ENCODE data around the gene WDFY3. TPM values are rescaled to one million over a fixed set of nuclear protein-coding genes. Genes with fewer than 3 reads are reported as not detected.

WDFY3 gene
- total RNA-seq, 1 experiment from 2014 or later = 39.9 TPM

DNA sequence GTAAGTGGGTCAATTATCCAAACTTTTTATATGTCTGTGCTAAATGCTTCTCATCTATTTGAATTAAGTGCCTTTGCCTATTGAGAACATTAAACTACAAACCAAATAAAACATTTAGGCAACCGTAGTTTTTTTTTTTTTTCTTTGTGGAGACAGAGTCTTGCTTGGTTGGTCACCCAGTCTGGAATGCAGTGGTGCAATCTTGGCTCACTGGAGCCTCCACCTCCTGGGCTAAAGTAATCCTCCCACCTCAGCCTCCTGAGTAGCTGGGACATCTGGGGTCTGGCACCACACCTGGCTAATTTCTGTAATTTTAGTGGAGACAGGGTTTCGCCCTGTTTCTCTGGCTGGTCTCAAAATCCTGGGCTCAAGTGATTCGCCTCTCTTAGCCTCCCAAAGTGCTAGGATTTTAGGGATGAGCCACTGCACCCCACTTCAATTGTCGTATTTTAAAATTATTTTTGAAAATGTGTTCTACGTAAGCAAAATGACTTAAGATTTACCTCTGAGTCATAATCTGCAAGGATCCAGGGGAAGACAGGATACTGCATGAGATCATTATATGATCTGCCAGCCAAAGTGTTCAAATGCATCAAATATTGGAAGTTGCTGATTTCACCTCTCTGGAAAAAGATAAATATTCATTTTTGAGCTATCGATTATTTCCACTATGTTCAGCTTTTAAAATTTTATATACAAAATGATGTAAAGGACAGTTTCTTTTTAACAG lies 257.9 kb downstream of the WDFY3 start (continued):
- TF ChIP-seq, protein P1, sequence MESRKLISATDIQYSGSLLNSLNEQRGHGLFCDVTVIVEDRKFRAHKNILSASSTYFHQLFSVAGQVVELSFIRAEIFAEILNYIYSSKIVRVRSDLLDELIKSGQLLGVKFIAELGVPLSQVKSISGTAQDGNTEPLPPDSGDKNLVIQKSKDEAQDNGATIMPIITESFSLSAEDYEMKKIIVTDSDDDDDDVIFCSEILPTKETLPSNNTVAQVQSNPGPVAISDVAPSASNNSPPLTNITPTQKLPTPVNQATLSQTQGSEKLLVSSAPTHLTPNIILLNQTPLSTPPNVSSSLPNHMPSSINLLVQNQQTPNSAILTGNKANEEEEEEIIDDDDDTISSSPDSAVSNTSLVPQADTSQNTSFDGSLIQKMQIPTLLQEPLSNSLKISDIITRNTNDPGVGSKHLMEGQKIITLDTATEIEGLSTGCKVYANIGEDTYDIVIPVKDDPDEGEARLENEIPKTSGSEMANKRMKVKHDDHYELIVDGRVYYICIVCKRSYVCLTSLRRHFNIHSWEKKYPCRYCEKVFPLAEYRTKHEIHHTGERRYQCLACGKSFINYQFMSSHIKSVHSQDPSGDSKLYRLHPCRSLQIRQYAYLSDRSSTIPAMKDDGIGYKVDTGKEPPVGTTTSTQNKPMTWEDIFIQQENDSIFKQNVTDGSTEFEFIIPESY (IDR thresholded peaks at IDR 0.05; ENCODE audit: extremely low read depth, insufficient replicate concordance, low read length) = no peak
- TF ChIP-seq CBX3 (IDR thresholded peaks at IDR 0.05; ENCODE audit: low read depth) = no peak
- no peak for TF ChIP-seq EGR1 (IDR thresholded peaks at IDR 0.05; ENCODE audit: low read depth)
- no peak for TF ChIP-seq ATF3 (IDR thresholded peaks at IDR 0.05)
- TF ChIP-seq SIN3A (IDR thresholded peaks at IDR 0.05; ENCODE audit: low read depth) = no peak
- no peak for TF ChIP-seq FOSL1 (IDR thresholded peaks at IDR 0.05; ENCODE audit: low read depth)
- no peak for TF ChIP-seq ZNF274 (IDR thresholded peaks at IDR 0.05; ENCODE audit: low read depth, low read length)
- no peak for TF ChIP-seq CEBPB (IDR thresholded peaks at IDR 0.05; ENCODE audit: low read depth)
- TF ChIP-seq POLR2A (IDR thresholded peaks at IDR 0.05; ENCODE audit: borderline replicate concordance, extremely low read depth, insufficient read depth, insufficient read length) = no peak

- no peaks in the 10 kb centered on the region for H3K9me2 ChIP-seq (ENCODE audit: insufficient read depth)
- no peak overlapping the region for H3K9ac ChIP-seq (ENCODE audit: low read length)
- H3K4me3 ChIP-seq (replicated peaks in 1 of 2; ENCODE audit: low read depth in 1 of 2, low read length in 2 of 2) = no peak overlapping the region
- ATAC-seq (no peak), DNase-seq (ENCODE audit: low read depth, low spot score) (no peak)
- H3K79me2 ChIP-seq (ENCODE audit: insufficient read depth, low read length) = no peaks in the 10 kb centered on the region
- no peaks in the 10 kb centered on the region for H3K9me3 ChIP-seq (ENCODE audit: control insufficient read depth in 1 of 2, insufficient read depth in 1 of 2, low read depth in 1 of 2, low read length in 2 of 2)
- no TSS peak for BruUV-seq (replicated peaks)
- H2AFZ ChIP-seq (ENCODE audit: low read depth, low read length, poor library complexity, severe bottlenecking) = no peak overlapping the region
- ChIA-PET POLR2A (no interaction called here), RAD21 (ENCODE audit: low non-redundant PET in 1 of 2, low total read pairs in 2 of 2, uncharacterized antibody in 2 of 2, unreplicated experiment in 2 of 2) (no interaction called here), CTCF (no interaction called here)
- no peak for TF ChIP-seq ZFX (IDR thresholded peaks at IDR 0.05)
- TF ChIP-seq ELF1 (IDR thresholded peaks at IDR 0.05; ENCODE audit: borderline replicate concordance, low read depth) = no peak
- no peak for TF ChIP-seq FOSL1 (IDR thresholded peaks at IDR 0.05; ENCODE audit: low read depth)
- TF ChIP-seq SIN3A (IDR thresholded peaks at IDR 0.05; ENCODE audit: low read depth) = no peak
- intact Hi-C loops (cut with micrococcal nuclease) = no loop called here
- no peak overlapping the region for H3K4me2 ChIP-seq (ENCODE audit: low read length)
- peaks cover 0 to 3% of the 10 kb centered on the region in 2 experiments; a peak in 1 of 4 replicates for H3K36me3 ChIP-seq (ENCODE audit: control insufficient read depth in 1 of 2, insufficient read depth in 2 of 2, low read length in 2 of 2)
- H3K27me3 ChIP-seq (ENCODE audit: insufficient read depth, low read length) = no peaks in the 10 kb centered on the region
- H3K27ac ChIP-seq (ENCODE audit: low read depth, low read length) = no peak overlapping the region
- H4K20me1 ChIP-seq (ENCODE audit: insufficient read depth) = no peaks in the 10 kb centered on the region
- H3K4me1 ChIP-seq (ENCODE audit: control insufficient read depth in 1 of 2, insufficient read depth in 2 of 2, low read length in 2 of 2) = no peaks in the 10 kb centered on the region
Observed at GRCh38 chr4:84706286-84706685, 260.2 kb downstream of the WDFY3 start.

All from HCT116 (cell line).